SK-N-SH (cell line): ENCODE measurements around the gene KYNU. TPM values are rescaled to one million over a fixed set of nuclear protein-coding genes. Genes with fewer than 3 reads are reported as not detected.

Experiments used
- CTCF ChIA-PET: fragments of 300-600, 350-600 bp; formaldehyde crosslinking; extraction: SDS; loops from one replicate; lab custom pipeline; 2021; lab: Yijun Ruan, JAX
- POLR2A ChIA-PET: fragments of 350-600 bp; sonication (Branson Sonifier 250); formaldehyde crosslinking; extraction: SDS; loops from one replicate; lab custom pipeline; 2020; ENCODE audit warnings: antibody characterized with exemption, inconsistent platforms; lab: Yijun Ruan, JAX
- DNase-seq: peaks from one replicate; pipeline ENCODE4 v3.0.0; 2012
- H2AFZ ChIP-seq: fragments of 200-600 bp; sonication (generic); 2 replicates; pipeline ENCODE4 v1.8.1; 2016; ENCODE audit warnings: antibody characterized with exemption, mild to moderate bottlenecking, low read depth
- H3F3A ChIP-seq: fragments of 200-600 bp; sonication (generic); replicated peaks from 2 replicates; pipeline ENCODE3; 2016; ENCODE audit warnings: antibody characterized with exemption, mild to moderate bottlenecking; ENCODE audit not compliant: insufficient read depth
- H3K27ac ChIP-seq, 2 experiments: fragments of 200-500 bp in 1 of 2; fragments of 200-600 bp in 1 of 2; sonication (Bioruptor generic) in 1 of 2; sonication (generic), shearing (Covaris generic) in 1 of 2; 2 replicates each; pipeline versions ENCODE4 v1.5.1 to v1.6.1; 2014 to 2016; ENCODE audit warnings: low read depth in 2 of 2, inconsistent platforms in 1 of 2, low read length in 1 of 2, mild to moderate bottlenecking in 1 of 2, mixed read lengths in 1 of 2
- H3K27me3 ChIP-seq: fragments of 200-600 bp; sonication (generic), shearing (Covaris generic); 2 replicates; pipeline ENCODE4 v1.6.1; 2016; ENCODE audit warnings: mixed run types; ENCODE audit not compliant: insufficient read depth
- H3K36me3 ChIP-seq, 2 experiments: fragments of 200-500 bp in 1 of 2; fragments of 200-600 bp in 1 of 2; sonication (Bioruptor generic) in 1 of 2; sonication (generic) in 1 of 2; replicated peaks in 1 of 2; 2 replicates each; pipeline versions ENCODE3 to v1.5.1; 2014 to 2016; ENCODE audit warnings: low read length in 1 of 2, mild to moderate bottlenecking in 1 of 2; ENCODE audit not compliant: insufficient read depth in 2 of 2, control insufficient read depth in 1 of 2
- H3K4me1 ChIP-seq, 2 experiments: fragments of 200-500 bp in 1 of 2; fragments of 200-600 bp in 1 of 2; sonication (Bioruptor generic) in 1 of 2; sonication (generic), shearing (Covaris generic) in 1 of 2; 2 replicates each; pipeline versions ENCODE4 v1.5.1 to v1.6.1; 2014 to 2016; ENCODE audit warnings: low read depth in 1 of 2, low read length in 1 of 2, mixed run types in 1 of 2; ENCODE audit not compliant: insufficient read depth in 2 of 2, control insufficient read depth in 1 of 2
- H3K4me2 ChIP-seq: fragments of 200-600 bp; sonication (generic), shearing (Covaris generic); 2 replicates; pipeline ENCODE4 v1.6.1; 2017; ENCODE audit warnings: mixed run types
- H3K4me3 ChIP-seq, 2 experiments: fragments of 200-500 bp in 1 of 2; fragments of 200-600 bp in 1 of 2; sonication (Bioruptor generic) in 1 of 2; sonication (generic), shearing (Covaris generic) in 1 of 2; 2 replicates each; pipeline versions ENCODE4 v1.5.1 to v1.8.1; 2014 to 2016; ENCODE audit warnings: low read depth in 2 of 2, inconsistent platforms in 1 of 2, low read length in 1 of 2, mild to moderate bottlenecking in 1 of 2, mixed read lengths in 1 of 2, moderate library complexity in 1 of 2
- H3K79me2 ChIP-seq: fragments of 200-600 bp; sonication (generic); 2 replicates; pipeline ENCODE4 v1.8.1; 2017; ENCODE audit warnings: mild to moderate bottlenecking; ENCODE audit not compliant: insufficient read depth
- H3K9ac ChIP-seq: fragments of 200-600 bp; sonication (generic); 2 replicates; pipeline ENCODE4 v1.6.1; 2017; ENCODE audit warnings: mixed run types
- H3K9me2 ChIP-seq: fragments of 200-600 bp; sonication (generic); 2 replicates; pipeline ENCODE4 v1.6.1; 2017; ENCODE audit warnings: mixed run types
- H3K9me3 ChIP-seq: fragments of 200-600 bp; sonication (generic); 2 replicates; pipeline ENCODE4 v1.6.1; 2017; ENCODE audit warnings: mixed run types, mild to moderate bottlenecking, moderate library complexity
- H4K20me1 ChIP-seq: fragments of 200-600 bp; sonication (generic); 2 replicates; pipeline ENCODE4 v1.6.1; 2017; ENCODE audit warnings: mild to moderate bottlenecking, mixed run types; ENCODE audit not compliant: insufficient read depth
- GABPA ChIP-seq: IDR thresholded peaks from 2 replicates; pipeline ENCODE4 v1.4.0; 2012; ENCODE audit warnings: low read depth, mild to moderate bottlenecking
- IRF3 ChIP-seq: fragments of 150-350 bp; IDR thresholded peaks from 2 replicates; pipeline ENCODE4 v1.6.1; 2016; ENCODE audit warnings: mild to moderate bottlenecking, low read depth, low read length
- JUND ChIP-seq: IDR thresholded peaks from 2 replicates; pipeline ENCODE4 v1.4.0; 2012
- MXI1 ChIP-seq: IDR thresholded peaks from 2 replicates; pipeline ENCODE4 v1.6.1; 2012; ENCODE audit warnings: mild to moderate bottlenecking, low read depth, low read length, improper control_type of control experiment
- NRF1 ChIP-seq: IDR thresholded peaks from 2 replicates; pipeline ENCODE4 v1.6.1; 2012; ENCODE audit warnings: low read depth, mild to moderate bottlenecking, low read length
- PBX3 ChIP-seq: IDR thresholded peaks from 2 replicates; pipeline ENCODE4; 2012
- POLR2AphosphoS5 ChIP-seq: IDR thresholded peaks from 2 replicates; pipeline ENCODE4 v1.6.1; 2012; ENCODE audit warnings: low read depth, low read length
- RAD21 ChIP-seq: IDR thresholded peaks from 2 replicates; pipeline ENCODE4 v1.6.1; 2012; ENCODE audit warnings: mild to moderate bottlenecking, low read length
- REST ChIP-seq: IDR thresholded peaks from 2 replicates; pipeline ENCODE4 v1.6.1; 2012; ENCODE audit warnings: mild to moderate bottlenecking, low read depth, low read length, moderate library complexity
- SIN3A ChIP-seq: IDR thresholded peaks from 2 replicates; pipeline ENCODE4 v1.6.1; 2012; ENCODE audit warnings: low read depth, mild to moderate bottlenecking, low read length, moderate library complexity, borderline replicate concordance
- USF1 ChIP-seq: IDR thresholded peaks from 2 replicates; pipeline ENCODE4 v1.4.0; 2012; ENCODE audit warnings: low read depth, borderline replicate concordance
- USF2 ChIP-seq: fragments of 150-350 bp; IDR thresholded peaks from 2 replicates; pipeline ENCODE4 v1.6.1; 2017; ENCODE audit warnings: antibody characterized with exemption, low read length, low read depth, borderline replicate concordance
- YY1 ChIP-seq: IDR thresholded peaks from 2 replicates; pipeline ENCODE4 v1.4.0; 2012; ENCODE audit warnings: low read depth, mild to moderate bottlenecking
- WGBS: methylation state at CpG from one replicate; pipeline ENCODE4 v1.1.6; 2017; ENCODE audit warnings: low lambda C conversion rate; 5-methylcytosine and 5-hydroxymethylcytosine counted together
- polyA plus RNA-seq, 3 experiments: library from polyadenylated mRNA; depleted of rRNA; stranded (reverse); fragments of >200 nt; gene quantifications; 2 replicates each; pipeline ENCODE4 v1.2.3, GENCODE V29; 2012

The KYNU gene
- polyA plus RNA-seq, 1 of the 3 experiments (the other 2 are of a cell fraction) = not detected

GRCh38 chr2:142907653-142908052 is 30.2 kb downstream of the KYNU start:
- Histone ChIP-seq H3K9me3 (no peaks in the 10 kb centered on the region), H3F3A (no peaks in the 10 kb centered on the region), H3K4me2 (no peak overlapping the region), H2AFZ (no peak overlapping the region), H3K4me1 (no peaks in the 10 kb centered on the region), H3K36me3 (no peaks in the 10 kb centered on the region), H3K4me3 (no peak overlapping the region), H3K9me2 (no peaks in the 10 kb centered on the region), H3K9ac (no peak overlapping the region), H3K79me2 (no peaks in the 10 kb centered on the region), H3K27ac (no peak overlapping the region), H4K20me1 (no peaks in the 10 kb centered on the region), H3K27me3 (no peaks in the 10 kb centered on the region)
- TF ChIP-seq POLR2AphosphoS5 (no peak), IRF3 (no peak), YY1 (no peak), MXI1 (no peak), REST (no peak), GABPA (no peak), JUND (no peak), USF1 (no peak), SIN3A (no peak), NRF1 (no peak), RAD21 (no peak), PBX3 (no peak), USF2 (no peak)
- 13% methylated on average over 2 of the region's 2 CpGs for WGBS
- POLR2A ChIA-PET = no interaction called here
- CTCF ChIA-PET = no interaction called here
- no peak for DNase-seq
